H1 (cell line): ENCODE data around the gene CPT1A. TPM values are rescaled to one million over a fixed set of nuclear protein-coding genes. Genes with fewer than 3 reads are reported as not detected.

ENCODE experiments used
- CTCF ChIA-PET: fragments of 300-600 bp; sonication (Branson Sonifier 250); formaldehyde crosslinking; loops from one replicate; lab custom pipeline; 2021; ENCODE audit not compliant: partially characterized antibody; lab: Charles Lee
- POLR2A ChIA-PET: fragments of 300-600 bp; sonication (Branson Sonifier 250); formaldehyde crosslinking; loops from one replicate; lab custom pipeline; 2021; ENCODE audit warnings: inconsistent platforms; ENCODE audit not compliant: partially characterized antibody; lab: Charles Lee
- DNase-seq, 2 experiments: peaks; one replicate each; pipeline versions ENCODE4 v3.0.0 to v3.0.0-alpha.2; 2010 to 2022; ENCODE audit warnings: low spot score in 2 of 2, low read depth in 1 of 2, mixed read lengths in 1 of 2
- FAIRE-seq: peaks from 2 replicates; lab custom pipeline; 2011; peaks lifted over from hg19 to GRCh38; lab: Jason Lieb, UNC
- H2AFZ ChIP-seq: 2 replicates; pipeline ENCODE4 v1.8.1; 2012; ENCODE audit warnings: low read length, inconsistent platforms
- H2AK5ac ChIP-seq: 2 replicates; pipeline ENCODE4 v1.6.1; 2013; ENCODE audit warnings: low read depth, low read length
- H2BK120ac ChIP-seq: replicated peaks from 2 replicates; pipeline ENCODE3; 2013; ENCODE audit warnings: low read depth, low read length, inconsistent platforms
- H2BK12ac ChIP-seq: 2 replicates; pipeline ENCODE4 v1.6.1; 2013; ENCODE audit warnings: low read depth, low read length
- H2BK15ac ChIP-seq: 2 replicates; pipeline ENCODE4 v1.6.1; 2013; ENCODE audit warnings: low read length
- H2BK20ac ChIP-seq: 2 replicates; pipeline ENCODE4 v1.6.1; 2013; ENCODE audit warnings: low read length
- H2BK5ac ChIP-seq: 2 replicates; pipeline ENCODE4 v1.6.1; 2013; ENCODE audit warnings: low read depth, low read length
- H3K14ac ChIP-seq: 2 replicates; pipeline ENCODE4 v1.6.1; 2013; ENCODE audit warnings: inconsistent platforms; ENCODE audit not compliant: insufficient read length
- H3K18ac ChIP-seq: 2 replicates; pipeline ENCODE4 v1.6.1; 2013; ENCODE audit warnings: low read length; ENCODE audit errors: extremely low read depth
- H3K23ac ChIP-seq: 2 replicates; pipeline ENCODE4 v1.6.1; 2013; ENCODE audit warnings: inconsistent platforms; ENCODE audit not compliant: insufficient read length
- H3K23me2 ChIP-seq: 2 replicates; pipeline ENCODE4 v1.6.1; 2013; ENCODE audit warnings: low read depth, low read length
- H3K27ac ChIP-seq: 2 replicates; pipeline ENCODE4 v1.6.1; 2011; ENCODE audit warnings: low read depth, low read length, inconsistent platforms
- H3K27me3 ChIP-seq, 4 experiments: replicated peaks in 1 of 4; 1 replicate in 1 of 4; 2 replicates in 3 of 4; pipeline versions ENCODE4 v1.6.1 to v1.8.1; 2011 to 2013; ENCODE audit warnings: low read length in 3 of 4, mild to moderate bottlenecking in 3 of 4, inconsistent platforms in 2 of 4, mixed read lengths in 2 of 4, moderate library complexity in 1 of 4; ENCODE audit not compliant: control insufficient read depth in 3 of 4, insufficient read depth in 3 of 4; ENCODE audit errors: extremely low read depth in 1 of 4
- H3K36me3 ChIP-seq, 4 experiments: 2 replicates each; pipeline versions ENCODE4 v1.6.1 to v1.8.1; 2011 to 2013; ENCODE audit warnings: mild to moderate bottlenecking in 4 of 4, low read length in 3 of 4, moderate library complexity in 2 of 4, control low read depth in 1 of 4, inconsistent platforms in 1 of 4; ENCODE audit not compliant: insufficient read depth in 4 of 4, control insufficient read depth in 2 of 4
- H3K4ac ChIP-seq: replicated peaks from 2 replicates; pipeline ENCODE3; 2013; ENCODE audit warnings: low read length, low read depth, mixed read lengths, inconsistent platforms; ENCODE audit not compliant: insufficient read length
- H3K4me1 ChIP-seq, 4 experiments: replicated peaks in 1 of 4; 1 replicate in 1 of 4; 2 replicates in 3 of 4; pipeline versions ENCODE4 v1.6.1 to v1.8.1; 2011 to 2013; ENCODE audit warnings: low read length in 3 of 4, inconsistent platforms in 2 of 4, mixed read lengths in 1 of 4; ENCODE audit not compliant: insufficient read depth in 4 of 4, control insufficient read depth in 3 of 4
- H3K4me2 ChIP-seq, 2 experiments: 2 replicates each; pipeline versions ENCODE4 v1.6.1 to v1.8.1; 2011 to 2013; ENCODE audit warnings: low read depth in 2 of 2, low read length in 2 of 2, control low read depth in 1 of 2, inconsistent platforms in 1 of 2, mild to moderate bottlenecking in 1 of 2; ENCODE audit not compliant: insufficient read depth in 1 of 2
- H3K4me3 ChIP-seq, 4 experiments: fragments of 200-600, 300-600 bp in 1 of 4; sonication (generic), shearing (Covaris generic), sonication (Bioruptor Twin) in 1 of 4; 2 replicates each; pipeline versions ENCODE4 v1.5.1 to v1.8.1; 2011 to 2016; ENCODE audit warnings: low read length in 4 of 4, low read depth in 3 of 4, control low read depth in 2 of 4, inconsistent platforms in 2 of 4, mild to moderate bottlenecking in 2 of 4, mixed read lengths in 1 of 4, moderate library complexity in 1 of 4; ENCODE audit not compliant: insufficient read depth in 2 of 4; ENCODE audit errors: extremely low read depth in 1 of 4
- H3K56ac ChIP-seq: replicated peaks from 2 replicates; pipeline ENCODE3; 2013; ENCODE audit warnings: low read depth, mild to moderate bottlenecking, mixed read lengths, low read length, inconsistent platforms; ENCODE audit not compliant: insufficient read length
- H3K79me1 ChIP-seq: 2 replicates; pipeline ENCODE4 v1.6.1; 2013; ENCODE audit warnings: low read depth, low read length, control low read depth
- H3K79me2 ChIP-seq, 2 experiments: 2 replicates each; pipeline versions ENCODE4 v1.6.1 to v1.8.1; 2012 to 2013; ENCODE audit warnings: low read length in 2 of 2, mild to moderate bottlenecking in 2 of 2, inconsistent platforms in 1 of 2; ENCODE audit not compliant: insufficient read depth in 2 of 2, control insufficient read depth in 1 of 2
- H3K9ac ChIP-seq, 4 experiments: replicated peaks in 1 of 4; 1 replicate in 1 of 4; 2 replicates in 3 of 4; pipeline versions ENCODE4 v1.6.1 to v1.8.1; 2011 to 2013; ENCODE audit warnings: low read depth in 3 of 4, low read length in 3 of 4, control low read depth in 2 of 4, mild to moderate bottlenecking in 2 of 4, moderate library complexity in 2 of 4, inconsistent platforms in 1 of 4; ENCODE audit errors: extremely low read depth in 1 of 4
- H3K9me3 ChIP-seq, 2 experiments: 2 replicates each; pipeline versions ENCODE4 v1.6.1 to v1.8.1; 2012 to 2013; ENCODE audit warnings: mild to moderate bottlenecking in 2 of 2, moderate library complexity in 2 of 2, control low read depth in 1 of 2, inconsistent platforms in 1 of 2, low read depth in 1 of 2, low read length in 1 of 2, mixed read lengths in 1 of 2; ENCODE audit not compliant: insufficient read depth in 2 of 2
- H4K20me1 ChIP-seq, 2 experiments: replicated peaks in 1 of 2; 2 replicates each; pipeline versions ENCODE3 to v1.8.1; 2011 to 2013; ENCODE audit warnings: inconsistent platforms in 2 of 2, low read length in 2 of 2, mild to moderate bottlenecking in 1 of 2; ENCODE audit not compliant: insufficient read depth in 2 of 2, control insufficient read depth in 1 of 2
- H4K5ac ChIP-seq: 2 replicates; pipeline ENCODE4 v1.6.1; 2013; ENCODE audit warnings: low read length, low read depth, mixed read lengths, inconsistent platforms; ENCODE audit not compliant: insufficient read length
- H4K8ac ChIP-seq: 2 replicates; pipeline ENCODE4 v1.8.0; 2013; ENCODE audit warnings: mild to moderate bottlenecking, moderate library complexity, low read length, inconsistent platforms; ENCODE audit not compliant: insufficient read depth; ENCODE audit errors: extremely low read depth
- H4K91ac ChIP-seq: replicated peaks from 2 replicates; pipeline ENCODE3; 2013; ENCODE audit warnings: low read length, mixed read lengths, inconsistent platforms; ENCODE audit not compliant: insufficient read length
- CEBPB ChIP-seq: IDR thresholded peaks from 2 replicates; pipeline ENCODE4 v1.6.1; 2012; ENCODE audit warnings: low read depth, low read length
- CHD2 ChIP-seq: IDR thresholded peaks from 2 replicates; pipeline ENCODE4 v1.6.1; 2012; ENCODE audit warnings: low read length, improper control_type of control experiment
- CTCF ChIP-seq, 3 experiments: IDR thresholded peaks; 1 replicate in 2 of 3; 2 replicates in 1 of 3; pipeline versions ENCODE4 v1.5.1 to v1.6.1; 2011; ENCODE audit warnings: low read length in 3 of 3, mild to moderate bottlenecking in 3 of 3, inconsistent platforms in 2 of 3, low read depth in 1 of 3, moderate library complexity in 1 of 3; ENCODE audit not compliant: insufficient read depth in 1 of 3; ENCODE audit errors: control extremely low read depth in 1 of 3
- FOSL1 ChIP-seq: IDR thresholded peaks from 2 replicates; pipeline ENCODE4 v1.6.1; 2011; ENCODE audit warnings: mild to moderate bottlenecking, low read depth, low read length, moderate library complexity; ENCODE audit not compliant: insufficient read depth
- JUN ChIP-seq: IDR thresholded peaks from 2 replicates; pipeline ENCODE4 v1.6.1; 2011; ENCODE audit warnings: low read depth, mild to moderate bottlenecking, improper control_type of control experiment, low read length
- MAX ChIP-seq: IDR thresholded peaks from 2 replicates; pipeline ENCODE4 v1.6.1; 2012; ENCODE audit warnings: inconsistent platforms
- RAD21 ChIP-seq, 2 experiments: IDR thresholded peaks in 1 of 2; conservative IDR thresholded peaks in 1 of 2; 2 replicates each; pipeline ENCODE4 v1.6.1; 2011; ENCODE audit warnings: low read depth in 2 of 2, low read length in 2 of 2, improper control_type of control experiment in 1 of 2, inconsistent platforms in 1 of 2, mild to moderate bottlenecking in 1 of 2, moderate library complexity in 1 of 2
- RFX5 ChIP-seq: IDR thresholded peaks from 2 replicates; pipeline ENCODE4 v1.6.1; 2011; ENCODE audit warnings: low read depth, low read length, improper control_type of control experiment, borderline replicate concordance
- SAP30 ChIP-seq: fragments of 300-600 bp; sonication (generic); IDR thresholded peaks from 2 replicates; pipeline ENCODE4 v1.7.1; 2012; ENCODE audit warnings: low read length, moderate library complexity, mild to moderate bottlenecking, inconsistent platforms; ENCODE audit not compliant: insufficient read depth, insufficient replicate concordance
- SIN3A ChIP-seq, 2 experiments: IDR thresholded peaks in 1 of 2; conservative IDR thresholded peaks in 1 of 2; 2 replicates each; pipeline ENCODE4 v1.6.1; 2011 to 2012; ENCODE audit warnings: low read length in 2 of 2, improper control_type of control experiment in 1 of 2, low read depth in 1 of 2, mild to moderate bottlenecking in 1 of 2
- TCF12 ChIP-seq: IDR thresholded peaks from 2 replicates; pipeline ENCODE4 v1.6.1; 2011; ENCODE audit warnings: low read depth, mild to moderate bottlenecking, low read length
- WGBS, 2 experiments: shearing (Covaris generic) in 1 of 2; methylation state at CpG; one replicate each; pipeline versions ENCODE4 v1.1.6 to v1.1.7; 2013 to 2015; ENCODE audit warnings: low lambda C conversion rate in 2 of 2, mixed read lengths in 2 of 2, inconsistent platforms in 1 of 2, low coverage in 1 of 2, missing lambda C conversion rate in 1 of 2; ENCODE audit not compliant: insufficient replicate concordance in 2 of 2, insufficient coverage in 1 of 2, insufficient read length in 1 of 2; ENCODE audit errors: extremely low coverage in 1 of 2, missing lambda C conversion rate in 1 of 2; 5-methylcytosine and 5-hydroxymethylcytosine counted together
- polyA plus RNA-seq, 7 experiments: library from polyadenylated mRNA; depleted of rRNA in 3 of 7; stranded (reverse) in 5 of 7; unstranded in 2 of 7; fragments of >200 nt in 5 of 7; fragments of 200-250 nt in 2 of 7; gene quantifications; 1 replicate in 5 of 7; 2 replicates in 1 of 7; 4 replicates in 1 of 7; pipeline versions ENCODE4 v1.2.1 to v1.2.3, GENCODE V29; 2011 to 2013; ENCODE audit warnings: missing spikeins in 2 of 7, mixed read lengths in 2 of 7
- total RNA-seq: library from RNA; stranded (reverse); fragmentation: NEBNext Ultra II Directional; extraction: Animal tissue kit (Norgen Biotek cat#: 25700); gene quantifications from 2 replicates; pipeline ENCODE4 v1.2.1, GENCODE V29; 2021

CPT1A gene
- total and polyA plus RNA-seq, 2 of the 8 experiments (the other 6 are each of a cell fraction or from before 2014, with no cell fraction given): 2.9 to 12.2 TPM

GRCh38 chr11:68775951-68776388, 65.7 kb downstream of the CPT1A start:
- Histone ChIP-seq H4K20me1 (no peaks in the 10 kb centered on the region), H3K27me3 (no peaks in the 10 kb centered on the region), H2AK5ac (no peak overlapping the region), H2BK15ac (no peak overlapping the region), H2BK12ac (no peak overlapping the region), H3K56ac (no peak overlapping the region), H3K9ac (no peak overlapping the region), H3K14ac (no peak overlapping the region), H3K23ac (no peak overlapping the region), H3K4me1 (peaks cover 0 to 4% (median 0%) of the 10 kb centered on the region in 4 experiments; a peak in 2 of 7 replicates), H3K79me1 (no peaks in the 10 kb centered on the region), H3K4me2 (no peak overlapping the region), H3K4ac (no peak overlapping the region), H3K36me3 (no peaks in the 10 kb centered on the region), H2AFZ (no peak overlapping the region), H3K27ac (no peak overlapping the region), H4K8ac (no peak overlapping the region), H3K23me2 (no peaks in the 10 kb centered on the region), H3K4me3 (no peak overlapping the region), H2BK120ac (no peak overlapping the region), H2BK5ac (no peak overlapping the region), H3K18ac (no peak overlapping the region), H3K79me2 (no peaks in the 10 kb centered on the region), H2BK20ac (no peak overlapping the region), H4K5ac (no peak overlapping the region), H3K9me3 (no peaks in the 10 kb centered on the region), H4K91ac (no peak overlapping the region)
- DNase-seq (no peak), FAIRE-seq (no peak)
- WGBS, 2 experiments: 92% methylated on average over 4 of the region's 4 CpGs; no CpG with 5 or more reads in 1 of the 2 experiments
- ChIA-PET CTCF (interaction anchor here (0.9 to 1.3 kb wide), 3 partner anchors 9 to 143 kb away, joined by 3 to 4 read pairs (median 3); no protein-coding TSS in a partner anchor), POLR2A (no interaction called here)
- TF ChIP-seq SAP30 (no peak), RFX5 (no peak), SIN3A (conservative IDR thresholded peaks at IDR 0.05 in 1 of 2, IDR thresholded peaks at IDR 0.05 in 1 of 2; ENCODE audit: low read depth in 1 of 2, low read length in 2 of 2) (no peak), RAD21 (IDR thresholded peaks at IDR 0.05 in 1 of 2, conservative IDR thresholded peaks at IDR 0.05 in 1 of 2; ENCODE audit: low read depth in 2 of 2, low read length in 2 of 2) (no peak), CHD2 (no peak), CTCF (IDR thresholded peaks at IDR 0.05; ENCODE audit: control extremely low read depth in 1 of 3, insufficient read depth in 1 of 3, low read depth in 1 of 3, low read length in 3 of 3) (no peak), FOSL1 (no peak), MAX (no peak), TCF12 (no peak), CEBPB (no peak), JUN (no peak)
